Endothelial cell of umbilical vein (primary cell): ENCODE results near the gene TSPAN8. TPM values are rescaled to one million over a fixed set of nuclear protein-coding genes. Genes with fewer than 3 reads are reported as not detected.

Experiments
- Bru-seq: library from RNA; stranded (reverse); fragments of 400-500 nt; gene quantifications from one replicate; lab custom pipeline; 2021; lab: Mats Ljungman, UMichigan
- BruChase-seq, 2 experiments: library from RNA; stranded (reverse); fragments of 400-500 nt; gene quantifications; one replicate each; lab custom pipeline; 2021; lab: Mats Ljungman, UMichigan
- BruUV-seq: library from RNA; stranded (reverse); fragments of 400-500 nt; replicated peaks from 2 replicates; lab custom pipeline; 2021; lab: Mats Ljungman, UMichigan
- CTCF ChIA-PET: fragments of 300-600, 350-600 bp; sonication (Branson Sonifier 250); formaldehyde crosslinking; loops from one replicate; lab custom pipeline; 2021; ENCODE audit warnings: antibody characterized with exemption, inconsistent platforms; lab: Charles Lee
- POLR2A ChIA-PET: fragments of 300-600, 350-600 bp; sonication (Branson Sonifier 250); formaldehyde crosslinking; loops from one replicate; lab custom pipeline; 2021; ENCODE audit warnings: antibody characterized with exemption, inconsistent platforms; lab: Charles Lee
- DNase-seq: peaks from one replicate; pipeline ENCODE4 v3.0.0-alpha.2; 2011; ENCODE audit warnings: low read depth, low spot score
- FAIRE-seq: peaks from 2 replicates; lab custom pipeline; 2011; peaks lifted over from hg19 to GRCh38; lab: Jason Lieb, UNC
- H2AFZ ChIP-seq: 2 replicates; pipeline ENCODE4 v1.6.0; 2012; ENCODE audit warnings: low read depth, low read length, control low read depth, inconsistent platforms
- H3K27ac ChIP-seq: 2 replicates; pipeline ENCODE4 v1.5.1; 2011; ENCODE audit warnings: low read depth, mild to moderate bottlenecking, control low read depth, low read length, moderate library complexity; ENCODE audit not compliant: insufficient read depth
- H3K27me3 ChIP-seq, 2 experiments: 2 replicates each; pipeline versions ENCODE4 v1.6.0 to v1.6.1; 2011; ENCODE audit warnings: low read length in 2 of 2, mixed read lengths in 1 of 2; ENCODE audit not compliant: control insufficient read depth in 2 of 2, insufficient read depth in 2 of 2
- H3K36me3 ChIP-seq, 2 experiments: 2 replicates in 1 of 2; 3 replicates in 1 of 2; pipeline ENCODE4 v1.5.1; 2011; ENCODE audit warnings: low read length in 2 of 2, mild to moderate bottlenecking in 1 of 2, moderate library complexity in 1 of 2; ENCODE audit not compliant: control insufficient read depth in 2 of 2, insufficient read depth in 2 of 2; ENCODE audit errors: extremely low read depth in 1 of 2
- H3K4me1 ChIP-seq: 3 replicates; pipeline ENCODE4 v1.5.1; 2011; ENCODE audit warnings: mild to moderate bottlenecking, low read length; ENCODE audit not compliant: control insufficient read depth, insufficient read depth; ENCODE audit errors: extremely low read depth
- H3K4me2 ChIP-seq: 2 replicates; pipeline ENCODE4 v1.6.1; 2011; ENCODE audit warnings: low read length, control low read depth, mixed read lengths; ENCODE audit not compliant: insufficient read depth
- H3K4me3 ChIP-seq, 3 experiments: fragments of 200-600 bp in 1 of 3; sonication (generic), shearing (Covaris generic) in 1 of 3; replicated peaks in 1 of 3; 2 replicates each; pipeline ENCODE4 v1.5.1; 2011 to 2016; ENCODE audit warnings: control low read depth in 3 of 3, low read length in 3 of 3, mild to moderate bottlenecking in 2 of 3, inconsistent platforms in 1 of 3, low read depth in 1 of 3, moderate library complexity in 1 of 3; ENCODE audit not compliant: insufficient read depth in 1 of 3
- H3K79me2 ChIP-seq: 2 replicates; pipeline ENCODE4 v1.6.0; 2012; ENCODE audit warnings: low read length, inconsistent platforms; ENCODE audit not compliant: control insufficient read depth, insufficient read depth
- H3K9ac ChIP-seq: replicated peaks from 2 replicates; pipeline ENCODE3; 2011; ENCODE audit warnings: low read length, control low read depth; ENCODE audit not compliant: insufficient read depth; ENCODE audit errors: extremely low read depth
- H3K9me1 ChIP-seq: replicated peaks from 3 replicates; pipeline ENCODE4 v1.6.0; 2011; ENCODE audit warnings: mild to moderate bottlenecking, low read length; ENCODE audit not compliant: control insufficient read depth, insufficient read depth; ENCODE audit errors: extremely low read depth
- H3K9me3 ChIP-seq: replicated peaks from 2 replicates; pipeline ENCODE4 v1.5.1; 2012; ENCODE audit warnings: low read length, inconsistent platforms; ENCODE audit not compliant: control insufficient read depth, insufficient read depth
- H4K20me1 ChIP-seq: replicated peaks from 2 replicates; pipeline ENCODE3; 2011; ENCODE audit warnings: mild to moderate bottlenecking, low read length; ENCODE audit not compliant: control insufficient read depth, insufficient read depth; ENCODE audit errors: extremely low read depth
- EZH2 ChIP-seq: IDR thresholded peaks from 2 replicates; pipeline ENCODE4 v1.6.1; 2012; ENCODE audit warnings: borderline replicate concordance, low read depth, mild to moderate bottlenecking, moderate library complexity, low read length, inconsistent platforms; ENCODE audit not compliant: severe bottlenecking
- FOS ChIP-seq: IDR thresholded peaks from 2 replicates; pipeline ENCODE4 v1.6.1; 2011; ENCODE audit warnings: mild to moderate bottlenecking, low read length, moderate library complexity, borderline replicate concordance; ENCODE audit not compliant: insufficient read depth
- GATA2 ChIP-seq: IDR thresholded peaks from 2 replicates; pipeline ENCODE4 v1.7.0; 2011; ENCODE audit warnings: low read depth, mild to moderate bottlenecking, moderate library complexity, mixed read lengths, low read length; ENCODE audit not compliant: insufficient read length, insufficient read depth
- JUN ChIP-seq: IDR thresholded peaks from 2 replicates; pipeline ENCODE4 v1.6.1; 2011; ENCODE audit warnings: borderline replicate concordance, low read depth; ENCODE audit not compliant: insufficient read length, insufficient read depth
- MYC ChIP-seq: IDR thresholded peaks from one replicate; pipeline ENCODE4 v1.6.1; 2011; ENCODE audit warnings: mild to moderate bottlenecking, low read depth, low read length
- POLR2A ChIP-seq: IDR thresholded peaks from 2 replicates; pipeline ENCODE4 v1.6.1; 2012; ENCODE audit warnings: low read depth, mild to moderate bottlenecking, control low read depth, low read length
- POLR2AphosphoS5 ChIP-seq: IDR thresholded peaks from 2 replicates; pipeline ENCODE4 v1.6.1; 2012; ENCODE audit warnings: low read depth, mild to moderate bottlenecking, control low read depth, low read length, moderate library complexity; ENCODE audit not compliant: insufficient read depth
- dilution Hi-C: fragments of 300-500 bp; cut with MboI; formaldehyde crosslinking; loops from one replicate; pipeline ENCODE4 v1.15.0; 2019; ENCODE audit warnings: low sequenced_read_pairs; ENCODE audit not compliant: extremely low pct_ligation_motif_present
- intact Hi-C: fragments of 100-400 bp; cut with micrococcal nuclease; formaldehyde crosslinking; loops from one replicate; pipeline ENCODE4 v1.10.0; 2022
- long read RNA-seq: library from polyadenylated mRNA; stranded (forward); transcript quantifications from one replicate; pipeline ENCODE4 v2.0.0, GENCODE V29; 2021
- polyA minus RNA-seq, 3 experiments: library from RNA; depleted of rRNA, polyadenylated mRNA; stranded (reverse); fragments of >200 nt; gene quantifications; 1 replicate in 1 of 3; 2 replicates in 2 of 3; pipeline ENCODE4 v1.2.3, GENCODE V29; 2011
- polyA plus RNA-seq, 4 experiments: library from polyadenylated mRNA; depleted of rRNA in 3 of 4; stranded (reverse) in 3 of 4; unstranded in 1 of 4; fragments of >200 nt; gene quantifications; 2 replicates each; pipeline versions ENCODE4 v1.2.1 to v1.2.3, GENCODE V29; 2011 to 2012; ENCODE audit warnings: missing spikeins in 1 of 4
- total RNA-seq: library from RNA; stranded (reverse); gene quantifications from 2 replicates; pipeline ENCODE4 v1.2.3, GENCODE V29; 2021
- TF ChIP-seq, protein P1 (sequence below), 2 donors: IDR thresholded peaks; 1 replicate in 1 of 2; 2 replicates in 1 of 2; pipeline ENCODE4 v1.5.1; 2011; ENCODE audit warnings: low read length in 2 of 2, mild to moderate bottlenecking in 2 of 2, moderate library complexity in 2 of 2, control low read depth in 1 of 2, inconsistent platforms in 1 of 2, low read depth in 1 of 2; ENCODE audit not compliant: insufficient read depth in 1 of 2; ENCODE audit errors: extremely low read depth in 1 of 2
- TF ChIP-seq, protein P2 (sequence below): IDR thresholded peaks from 2 replicates; pipeline ENCODE4 v1.6.1; 2011; ENCODE audit not compliant: insufficient read depth, insufficient read length

The TSPAN8 gene
- total RNA-seq (1.6 TPM in 1 of 2 replicates, not detected in the other), polyA plus RNA-seq (0.76 and 1.2 TPM in 2 replicates), polyA minus RNA-seq (0.42 TPM in 1 of 2 replicates, not detected in the other), Bru-seq, nascent RNA (percentile 11 among the genes with signal in this experiment), BruChase-seq, experiment 1, labeled RNA remaining after a 6-hour chase (percentile 2 among the genes with signal in this experiment), BruChase-seq, experiment 2, labeled RNA remaining after a 2-hour chase (percentile 1 among the genes with signal in this experiment)
- 1.0 and 1.1 TPM in 2 replicates for polyA plus RNA-seq (2011; cell fraction: cytosol; rRNA removed)
- 0.49 and 0.59 TPM in 2 replicates for polyA plus RNA-seq (2011; cell fraction: nucleus; rRNA removed)
- 0.72 TPM in 1 of 2 replicates, not detected in the other for polyA plus RNA-seq (2012)
- polyA minus RNA-seq (2011; cell fraction: cytosol; rRNA and poly(A)+ RNA removed), result 18.9 TPM
- 0.63 and 0.91 TPM in 2 replicates for polyA minus RNA-seq (2011; cell fraction: nucleus; rRNA and poly(A)+ RNA removed)
- long read RNA-seq, result 0 reads

DNA sequence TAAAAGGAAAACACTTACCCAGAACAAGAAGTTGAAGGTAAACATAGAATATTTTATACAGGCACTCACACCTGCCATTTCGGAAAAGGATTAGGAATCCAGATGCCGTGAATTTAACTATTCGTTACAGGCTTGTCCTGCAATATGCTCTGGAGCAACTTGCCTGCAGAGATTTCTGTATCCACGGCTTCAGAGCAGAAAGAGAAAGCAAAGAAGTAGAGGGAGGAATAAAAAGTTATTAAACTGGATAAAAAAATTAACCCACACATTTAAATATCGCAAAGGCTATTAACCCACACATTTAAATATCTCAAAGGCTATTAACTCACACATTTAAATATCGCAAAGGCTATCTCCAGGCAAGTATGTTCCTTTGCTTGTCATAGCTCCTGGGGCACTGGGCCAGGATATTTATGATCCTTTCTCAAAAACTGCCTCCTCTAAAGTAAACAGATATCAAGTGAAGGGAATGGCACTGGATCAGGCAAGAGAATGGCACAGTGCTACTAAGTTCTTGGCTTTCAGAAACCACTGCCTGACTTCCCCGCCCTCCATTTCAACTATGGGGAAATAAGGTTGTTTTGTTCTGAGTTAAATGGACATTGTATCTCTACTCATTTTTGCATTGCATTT, at the start of gene TSPAN8:
Gene TSPAN8, minus strand, starts transcription at position 399 of the 633 bp plus-strand sequence. Its CDS starts 321 bp downstream, at position 78.
- CTCF ChIA-PET, result interaction anchor here (1.0 to 1.3 kb wide), 2 partner anchors 18 to 235 kb away, joined by 3 to 5 read pairs; no protein-coding TSS in a partner anchor
- intact Hi-C loops, result no loop called here

More for the DNA sequence above, at the start of gene TSPAN8:
- Histone ChIP-seq H2AFZ (peak within 1 kb of the TSS; percentile 71), H3K27ac (peak within 1 kb of the TSS; percentile 57), H3K4me1 (peaks cover 16% of the 10 kb centered on the region), H3K27me3 (no peaks in the 10 kb centered on the region), H3K9ac (peak within 1 kb of the TSS; percentile 3), H3K9me3 (no peaks in the 10 kb centered on the region), H3K9me1 (no peaks in the 10 kb centered on the region), H3K36me3 (no peaks in the 10 kb centered on the region), H3K4me3 (peak within 1 kb of the TSS in 1 of 3 experiments; percentile 26), H3K4me2 (peak within 1 kb of the TSS; percentile 80), H4K20me1 (no peaks in the 10 kb centered on the region), H3K79me2 (no peaks in the 10 kb centered on the region)
- TF ChIP-seq, protein P1, sequence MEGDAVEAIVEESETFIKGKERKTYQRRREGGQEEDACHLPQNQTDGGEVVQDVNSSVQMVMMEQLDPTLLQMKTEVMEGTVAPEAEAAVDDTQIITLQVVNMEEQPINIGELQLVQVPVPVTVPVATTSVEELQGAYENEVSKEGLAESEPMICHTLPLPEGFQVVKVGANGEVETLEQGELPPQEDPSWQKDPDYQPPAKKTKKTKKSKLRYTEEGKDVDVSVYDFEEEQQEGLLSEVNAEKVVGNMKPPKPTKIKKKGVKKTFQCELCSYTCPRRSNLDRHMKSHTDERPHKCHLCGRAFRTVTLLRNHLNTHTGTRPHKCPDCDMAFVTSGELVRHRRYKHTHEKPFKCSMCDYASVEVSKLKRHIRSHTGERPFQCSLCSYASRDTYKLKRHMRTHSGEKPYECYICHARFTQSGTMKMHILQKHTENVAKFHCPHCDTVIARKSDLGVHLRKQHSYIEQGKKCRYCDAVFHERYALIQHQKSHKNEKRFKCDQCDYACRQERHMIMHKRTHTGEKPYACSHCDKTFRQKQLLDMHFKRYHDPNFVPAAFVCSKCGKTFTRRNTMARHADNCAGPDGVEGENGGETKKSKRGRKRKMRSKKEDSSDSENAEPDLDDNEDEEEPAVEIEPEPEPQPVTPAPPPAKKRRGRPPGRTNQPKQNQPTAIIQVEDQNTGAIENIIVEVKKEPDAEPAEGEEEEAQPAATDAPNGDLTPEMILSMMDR (IDR thresholded peaks at IDR 0.05; ENCODE audit: extremely low read depth in 1 of 2, insufficient read depth in 1 of 2, low read depth in 1 of 2, low read length in 2 of 2), result no peak
- no peak for TF ChIP-seq EZH2
- TF ChIP-seq POLR2AphosphoS5, result no peak
- TF ChIP-seq MYC, result no peak
- no peak for TF ChIP-seq GATA2
- no peak for TF ChIP-seq JUN
- no peak for TF ChIP-seq FOS
- TF ChIP-seq POLR2A, result no peak
- TF ChIP-seq, protein P2, sequence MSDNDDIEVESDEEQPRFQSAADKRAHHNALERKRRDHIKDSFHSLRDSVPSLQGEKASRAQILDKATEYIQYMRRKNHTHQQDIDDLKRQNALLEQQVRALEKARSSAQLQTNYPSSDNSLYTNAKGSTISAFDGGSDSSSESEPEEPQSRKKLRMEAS, result no peak
- no TSS peak for BruUV-seq
- peak; percentile 52 for DNase-seq
- POLR2A ChIA-PET, result no interaction called here
- FAIRE-seq, result peak; percentile 68
- dilution Hi-C loops, result no loop called here
